Ovary (tissue), 9 donors: ENCODE data around the gene LDLRAD4. TPM values are rescaled to one million over a fixed set of nuclear protein-coding genes. Genes with fewer than 3 reads are reported as not detected.

ENCODE experiments used
- DNase-seq, 5 donors: peaks; one replicate each; pipeline ENCODE4 v3.0.0-alpha.2; 2019 to 2020
- H3K27ac ChIP-seq, 2 donors: fragments of 200-600 bp; one replicate each; pipeline versions ENCODE4 v1.5.1 to v1.8.0; 2019 to 2022
- H3K27me3 ChIP-seq: fragments of 200-600 bp; one replicate; pipeline ENCODE4 v1.8.0; 2022
- H3K36me3 ChIP-seq: fragments of 200-600 bp; sonication (generic); one replicate; pipeline ENCODE4 v1.5.1; 2019
- H3K4me1 ChIP-seq: one replicate; pipeline ENCODE4 v1.8.1; 2013; ENCODE audit warnings: mild to moderate bottlenecking, moderate library complexity; ENCODE audit not compliant: insufficient read depth
- H3K4me3 ChIP-seq: fragments of 200-600 bp; sonication (generic); one replicate; pipeline ENCODE4 v1.5.1; 2017
- H3K9me3 ChIP-seq, 2 donors: fragments of 200-600 bp in 1 of 2; sonication (generic) in 1 of 2; one replicate each; pipeline versions ENCODE4 v1.5.1 to v1.8.1; 2013 to 2019; ENCODE audit warnings: mild to moderate bottlenecking in 1 of 2, moderate library complexity in 1 of 2
- EP300 ChIP-seq: sonication (generic); formaldehyde crosslinking; IDR thresholded peaks from one replicate; pipeline ENCODE4 v1.6.1; 2017; ENCODE audit warnings: antibody characterized with exemption
- POLR2A ChIP-seq: fragments of 450-650 bp; IDR thresholded peaks from one replicate; pipeline ENCODE4 v1.6.1; 2017; ENCODE audit warnings: antibody characterized with exemption, mild to moderate bottlenecking, moderate library complexity
- WGBS, 3 donors: extraction: QIAGEN DNeasy Blood & Tissue Kit in 1 of 3; methylation state at CpG; one replicate each; pipeline versions ENCODE4 v1.1.5 to v1.1.7; 2013 to 2017; 5-methylcytosine and 5-hydroxymethylcytosine counted together
- intact Hi-C, 4 donors: fragments of 100-400 bp; cut with DNase I; formaldehyde crosslinking; loops; one replicate each; pipeline versions ENCODE4 v1.11.0 to v1.15.1; 2022 to 2023
- polyA plus RNA-seq, 2 donors: library from polyadenylated mRNA; stranded (reverse); fragments of 200-250 nt in 1 of 2; fragments of 350-450 nt in 1 of 2; fragmentation: Illumina TruSeq in 1 of 2; extraction: RNeasy Lipid Tissue Mini Kit (QIAGEN cat#74804) in 1 of 2; gene quantifications; one replicate each; pipeline ENCODE4 v1.2.3, GENCODE V29; 2013 to 2014
- total RNA-seq, 7 donors: library from RNA; depleted of rRNA in 2 of 7; stranded (reverse); fragments of >200 nt in 2 of 7; fragmentation: NEBNext Ultra II Directional in 3 of 7; extraction: Animal tissue kit (Norgen Biotek cat#: 25700) in 3 of 7; gene quantifications; one replicate each; pipeline versions ENCODE4 v1.1.0 to v1.2.4, GENCODE V29; 2016 to 2023
- TF ChIP-seq, protein P1 (sequence below), 3 donors: fragments of 450-650 bp in 2 of 3; fragments of 200-600 bp in 1 of 3; IDR thresholded peaks; one replicate each; pipeline versions ENCODE4 v1.5.1 to v1.8.0; 2016 to 2022; ENCODE audit warnings: antibody characterized with exemption in 3 of 3, mild to moderate bottlenecking in 1 of 3
- donor health status: DM: no; HTN: no; CAD: no; lungs with moderate emphysema.
- donor health status: DM: no; HTN: no; CAD: no.
- donor health status: Bipolar disorder and iron deficiency.
- donor health status: DM: yes; HTN: yes; CAD: no.
- donor health status: DM: no; HTN: no; CAD: no.
- donor health status: DM: yes; HTN: yes; CAD: no.

The LDLRAD4 gene
- total and polyA plus RNA-seq, 9 donors, result 2.3 to 31.6 (median 8.3) TPM

DNA sequence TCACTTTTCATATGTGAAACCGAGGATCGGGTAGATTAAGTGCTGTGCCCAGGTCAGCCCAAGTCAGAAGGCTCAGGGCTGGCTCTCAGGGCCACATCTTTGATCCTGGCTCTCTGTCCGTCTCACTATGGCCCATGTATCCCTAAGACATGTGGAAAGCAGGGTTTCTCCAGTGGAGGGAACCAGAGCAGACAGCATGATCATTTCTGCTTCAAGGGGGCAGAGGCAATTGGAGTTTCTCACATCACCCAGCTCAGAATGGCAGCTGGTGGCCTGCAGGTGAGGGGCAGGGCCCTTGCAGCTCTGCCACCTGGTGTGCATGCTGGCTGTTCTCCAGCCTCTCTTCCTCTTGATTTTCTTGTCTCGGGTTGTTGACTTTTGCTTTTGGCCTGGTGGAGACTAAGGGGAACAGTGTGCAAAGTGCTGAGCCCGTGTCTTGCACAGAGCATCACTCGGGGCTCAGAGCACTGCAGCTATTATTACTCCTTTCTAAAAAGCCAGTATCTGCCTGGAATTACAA, 27.0 kb downstream of the LDLRAD4 start:
- H3K4me3 ChIP-seq, result no peak overlapping the region
- H3K27me3 ChIP-seq, result no peaks in the 10 kb centered on the region
- H3K36me3 ChIP-seq, result no peaks in the 10 kb centered on the region
- H3K27ac ChIP-seq, result no peak overlapping the region
- DNase-seq, result no peak
- no peaks in the 10 kb centered on the region for H3K9me3 ChIP-seq
- 81 to 91% (median 87%) methylated on average over 6 of the region's 6 CpGs for WGBS, 3 donors
- intact Hi-C loops, result no loop called here
- no peaks in the 10 kb centered on the region for H3K4me1 ChIP-seq
- no peak for TF ChIP-seq EP300
- TF ChIP-seq, protein P1, sequence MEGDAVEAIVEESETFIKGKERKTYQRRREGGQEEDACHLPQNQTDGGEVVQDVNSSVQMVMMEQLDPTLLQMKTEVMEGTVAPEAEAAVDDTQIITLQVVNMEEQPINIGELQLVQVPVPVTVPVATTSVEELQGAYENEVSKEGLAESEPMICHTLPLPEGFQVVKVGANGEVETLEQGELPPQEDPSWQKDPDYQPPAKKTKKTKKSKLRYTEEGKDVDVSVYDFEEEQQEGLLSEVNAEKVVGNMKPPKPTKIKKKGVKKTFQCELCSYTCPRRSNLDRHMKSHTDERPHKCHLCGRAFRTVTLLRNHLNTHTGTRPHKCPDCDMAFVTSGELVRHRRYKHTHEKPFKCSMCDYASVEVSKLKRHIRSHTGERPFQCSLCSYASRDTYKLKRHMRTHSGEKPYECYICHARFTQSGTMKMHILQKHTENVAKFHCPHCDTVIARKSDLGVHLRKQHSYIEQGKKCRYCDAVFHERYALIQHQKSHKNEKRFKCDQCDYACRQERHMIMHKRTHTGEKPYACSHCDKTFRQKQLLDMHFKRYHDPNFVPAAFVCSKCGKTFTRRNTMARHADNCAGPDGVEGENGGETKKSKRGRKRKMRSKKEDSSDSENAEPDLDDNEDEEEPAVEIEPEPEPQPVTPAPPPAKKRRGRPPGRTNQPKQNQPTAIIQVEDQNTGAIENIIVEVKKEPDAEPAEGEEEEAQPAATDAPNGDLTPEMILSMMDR (IDR thresholded peaks at IDR 0.05), result no peak
- TF ChIP-seq POLR2A, result no peak

DNA sequence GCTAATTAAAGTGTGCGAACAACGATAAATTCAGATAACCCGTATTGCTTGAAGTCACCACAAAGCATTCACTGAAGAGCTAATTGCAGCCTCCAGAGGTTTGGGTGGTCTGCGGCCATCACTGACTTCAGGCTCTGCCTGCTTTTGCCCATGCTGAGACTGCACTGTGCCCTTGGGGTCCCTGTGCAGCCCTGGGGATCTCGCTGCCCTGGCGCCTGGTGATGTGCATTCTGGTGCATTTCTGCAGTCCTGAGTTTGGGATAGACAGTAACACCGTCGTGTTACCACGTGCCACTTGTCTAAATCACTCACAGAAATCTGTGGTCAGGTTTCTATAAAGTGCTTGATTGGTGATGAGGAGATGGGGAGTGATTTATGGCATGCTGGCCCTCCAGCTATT, 27.6 kb downstream of the LDLRAD4 start:
- WGBS, 3 donors, result 81 to 89% (median 86%) methylated on average over 9 of the region's 9 CpGs

DNA sequence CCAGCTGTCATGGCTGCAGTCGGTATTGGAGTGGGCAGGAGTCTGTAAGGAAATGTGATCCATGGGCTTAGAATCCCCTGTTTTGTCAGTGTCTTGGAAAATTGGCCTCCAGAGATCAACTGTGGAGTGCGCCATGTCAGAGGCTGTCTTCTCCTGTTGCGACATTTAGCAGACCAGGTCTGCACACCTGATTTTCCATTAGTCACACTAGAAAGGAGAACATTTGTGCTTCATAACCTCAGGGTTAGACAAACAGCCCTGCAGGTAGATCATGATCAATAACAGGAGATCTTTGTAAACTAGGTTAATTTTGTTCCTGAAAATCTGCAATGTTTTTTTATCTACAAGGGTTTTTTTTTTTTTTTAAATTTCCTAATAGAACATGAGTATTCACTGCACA, 28.0 kb downstream of the LDLRAD4 start:
- H3K4me1 ChIP-seq, result no peaks in the 10 kb centered on the region
- H3K27ac ChIP-seq, result no peak overlapping the region
- no peaks in the 10 kb centered on the region for H3K9me3 ChIP-seq
- intact Hi-C loops, result no loop called here
- no peaks in the 10 kb centered on the region for H3K36me3 ChIP-seq
- no peaks in the 10 kb centered on the region for H3K27me3 ChIP-seq
- DNase-seq, result no peak
- WGBS, 3 donors, result 87 to 92% (median 89%) methylated on average over 3 of the region's 3 CpGs
- no peak for TF ChIP-seq EP300
- TF ChIP-seq POLR2A, result no peak
- TF ChIP-seq, protein P1 (IDR thresholded peaks at IDR 0.05), result no peak
- no peak overlapping the region for H3K4me3 ChIP-seq

More for the DNA sequence above, 27.6 kb downstream of the LDLRAD4 start:
- no peak overlapping the region for H3K4me3 ChIP-seq
- H3K9me3 ChIP-seq, result no peaks in the 10 kb centered on the region
- intact Hi-C loops, result no loop called here
- no peaks in the 10 kb centered on the region for H3K4me1 ChIP-seq
- TF ChIP-seq, protein P1 (IDR thresholded peaks at IDR 0.05), result no peak
- TF ChIP-seq EP300 (no peak), POLR2A (no peak)
- no peak overlapping the region for H3K27ac ChIP-seq
- DNase-seq, result no peak
- no peaks in the 10 kb centered on the region for H3K27me3 ChIP-seq
- H3K36me3 ChIP-seq, result no peaks in the 10 kb centered on the region

GRCh38 chr18:13247506-13247905, 28.9 kb downstream of the LDLRAD4 start:
- H3K9me3 ChIP-seq, result no peaks in the 10 kb centered on the region
- H3K27ac ChIP-seq, result no peak overlapping the region
- no peaks in the 10 kb centered on the region for H3K27me3 ChIP-seq
- H3K4me3 ChIP-seq, result no peak overlapping the region
- no peak for TF ChIP-seq POLR2A
- TF ChIP-seq EP300, result no peak
- TF ChIP-seq, protein P1 (IDR thresholded peaks at IDR 0.05), result no peak
- no peaks in the 10 kb centered on the region for H3K36me3 ChIP-seq
- no peaks in the 10 kb centered on the region for H3K4me1 ChIP-seq
- WGBS, 3 donors, result 95 to 98% (median 95%) methylated on average over 14 of the region's 14 CpGs
- DNase-seq, result peak in 1 of 5 donors; percentile 3
- intact Hi-C loops, result no loop called here
